ENCODE results near the gene ACVR1B.

Gene ACVR1B

DNA sequence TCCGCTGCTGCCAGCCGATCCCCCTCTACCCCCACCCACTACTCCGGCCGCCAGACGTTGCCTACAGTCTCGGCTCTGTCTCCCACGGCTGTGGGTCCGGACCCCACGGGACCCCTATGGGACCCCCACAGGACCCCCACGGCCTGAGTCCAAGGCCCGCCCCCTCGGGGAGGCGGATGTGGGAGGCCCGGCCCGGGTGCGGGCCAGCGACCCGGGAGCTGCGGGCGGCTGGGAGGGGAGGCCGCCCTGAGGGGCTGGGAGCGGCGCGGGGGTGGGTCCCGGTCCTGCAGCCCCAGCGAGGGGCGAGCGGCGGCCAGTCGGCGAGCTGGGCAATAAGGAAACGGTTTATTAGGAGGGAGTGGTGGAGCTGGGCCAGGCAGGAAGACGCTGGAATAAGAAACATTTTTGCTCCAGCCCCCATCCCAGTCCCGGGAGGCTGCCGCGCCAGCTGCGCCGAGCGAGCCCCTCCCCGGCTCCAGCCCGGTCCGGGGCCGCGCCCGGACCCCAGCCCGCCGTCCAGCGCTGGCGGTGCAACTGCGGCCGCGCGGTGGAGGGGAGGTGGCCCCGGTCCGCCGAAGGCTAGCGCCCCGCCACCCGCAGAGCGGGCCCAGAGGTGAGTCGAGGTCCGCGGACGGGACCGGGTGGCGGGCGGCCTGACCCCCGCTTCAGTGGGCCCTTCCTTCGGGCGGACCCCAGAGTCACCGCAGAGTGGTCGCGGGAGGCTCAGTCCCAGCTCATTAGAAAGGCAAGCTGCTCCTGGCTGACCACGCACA, 44.2 kb upstream of the ACVR1B start, which contains the start of gene ACVRL1:
ACVRL1 (plus strand) TSS at position 422 of the 773 bp plus-strand sequence. CDS start 4,971 bp downstream, outside the sequence.
- TF ChIP-seq, protein P1, sequence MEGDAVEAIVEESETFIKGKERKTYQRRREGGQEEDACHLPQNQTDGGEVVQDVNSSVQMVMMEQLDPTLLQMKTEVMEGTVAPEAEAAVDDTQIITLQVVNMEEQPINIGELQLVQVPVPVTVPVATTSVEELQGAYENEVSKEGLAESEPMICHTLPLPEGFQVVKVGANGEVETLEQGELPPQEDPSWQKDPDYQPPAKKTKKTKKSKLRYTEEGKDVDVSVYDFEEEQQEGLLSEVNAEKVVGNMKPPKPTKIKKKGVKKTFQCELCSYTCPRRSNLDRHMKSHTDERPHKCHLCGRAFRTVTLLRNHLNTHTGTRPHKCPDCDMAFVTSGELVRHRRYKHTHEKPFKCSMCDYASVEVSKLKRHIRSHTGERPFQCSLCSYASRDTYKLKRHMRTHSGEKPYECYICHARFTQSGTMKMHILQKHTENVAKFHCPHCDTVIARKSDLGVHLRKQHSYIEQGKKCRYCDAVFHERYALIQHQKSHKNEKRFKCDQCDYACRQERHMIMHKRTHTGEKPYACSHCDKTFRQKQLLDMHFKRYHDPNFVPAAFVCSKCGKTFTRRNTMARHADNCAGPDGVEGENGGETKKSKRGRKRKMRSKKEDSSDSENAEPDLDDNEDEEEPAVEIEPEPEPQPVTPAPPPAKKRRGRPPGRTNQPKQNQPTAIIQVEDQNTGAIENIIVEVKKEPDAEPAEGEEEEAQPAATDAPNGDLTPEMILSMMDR (IDR thresholded peaks at IDR 0.05; ENCODE audit: control insufficient read depth, insufficient read depth, low read depth, low read length, missing control alignments), result no peak
- peak within 1 kb of the TSS; percentile 51 for H3K4me3 ChIP-seq (ENCODE audit: control insufficient read depth, low read depth, low read length)
- DNase-seq (ENCODE audit: low read depth), result no peak

DNA sequence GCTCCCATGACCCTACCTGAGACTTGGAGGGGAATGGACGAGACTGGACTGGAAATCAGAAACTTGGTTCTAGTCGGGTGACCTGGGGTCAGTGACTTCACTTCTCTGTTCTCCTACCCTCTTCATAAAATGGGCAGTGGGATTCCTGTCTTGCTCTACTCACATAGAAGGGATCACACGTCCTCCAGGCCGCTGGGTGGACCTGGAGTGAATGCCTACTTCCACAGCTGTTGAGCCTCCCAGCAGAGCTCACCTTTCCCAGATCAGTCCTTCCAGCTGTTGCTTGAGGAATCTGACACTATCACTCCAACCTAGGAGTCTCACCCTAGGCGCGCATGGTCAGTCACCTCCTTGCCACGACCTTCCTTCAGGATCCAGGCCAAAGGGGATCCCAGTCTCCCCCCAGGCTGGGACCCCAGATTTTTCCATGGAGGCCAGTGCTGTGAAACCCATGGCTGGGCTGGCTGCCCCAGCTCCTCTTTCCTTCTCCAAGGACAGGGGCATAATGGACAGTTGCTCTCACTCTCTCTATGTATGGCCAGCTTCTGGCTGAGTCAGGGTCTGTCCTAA, 43.6 kb upstream of the ACVR1B start:
- DNase-seq (ENCODE audit: low read depth), result no peak
- peak overlapping the region; percentile 51 for H3K4me3 ChIP-seq (ENCODE audit: control insufficient read depth, low read depth, low read length)
- TF ChIP-seq, protein P1 (IDR thresholded peaks at IDR 0.05; ENCODE audit: control insufficient read depth, insufficient read depth, low read depth, low read length, missing control alignments), result no peak

DNA sequence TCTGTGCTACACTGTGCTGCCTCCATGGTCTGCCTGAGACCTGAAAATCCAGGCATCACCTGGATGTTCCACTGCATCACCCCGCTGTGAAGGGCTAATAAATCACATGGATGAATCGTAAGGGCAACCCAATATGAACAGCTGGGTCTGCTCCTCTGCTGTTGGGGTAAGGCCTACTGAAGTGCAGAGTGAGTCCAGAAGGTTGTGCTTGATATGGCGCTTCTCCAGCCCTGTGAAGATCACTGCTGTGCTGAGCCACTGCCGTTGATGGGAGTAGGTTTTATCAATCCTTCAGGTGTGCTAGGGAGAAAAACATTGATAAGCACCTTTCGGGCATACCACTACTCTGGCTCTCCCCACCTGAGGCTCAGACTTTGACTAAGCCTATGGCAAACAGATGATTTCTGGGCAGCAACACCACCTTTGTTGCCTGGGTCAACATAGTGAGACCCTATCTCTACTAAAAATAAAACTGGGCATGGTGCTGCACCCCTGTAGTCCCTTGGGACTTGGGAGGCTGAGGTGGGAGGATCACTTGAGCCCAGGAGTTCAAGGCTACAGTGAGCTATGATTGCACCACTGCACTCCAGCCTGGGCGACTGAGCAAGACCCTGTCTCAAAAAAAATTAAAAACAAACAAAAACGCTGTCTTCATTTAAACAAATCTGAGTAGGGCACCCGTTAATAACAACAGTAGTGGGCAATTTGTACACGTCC, 42.5 kb upstream of the ACVR1B start:
- H3K4me3 ChIP-seq (ENCODE audit: control insufficient read depth, low read depth, low read length), result no peak overlapping the region
- DNase-seq (ENCODE audit: low read depth), result no peak
- TF ChIP-seq, protein P1 (IDR thresholded peaks at IDR 0.05; ENCODE audit: control insufficient read depth, insufficient read depth, low read depth, low read length, missing control alignments), result no peak

DNA sequence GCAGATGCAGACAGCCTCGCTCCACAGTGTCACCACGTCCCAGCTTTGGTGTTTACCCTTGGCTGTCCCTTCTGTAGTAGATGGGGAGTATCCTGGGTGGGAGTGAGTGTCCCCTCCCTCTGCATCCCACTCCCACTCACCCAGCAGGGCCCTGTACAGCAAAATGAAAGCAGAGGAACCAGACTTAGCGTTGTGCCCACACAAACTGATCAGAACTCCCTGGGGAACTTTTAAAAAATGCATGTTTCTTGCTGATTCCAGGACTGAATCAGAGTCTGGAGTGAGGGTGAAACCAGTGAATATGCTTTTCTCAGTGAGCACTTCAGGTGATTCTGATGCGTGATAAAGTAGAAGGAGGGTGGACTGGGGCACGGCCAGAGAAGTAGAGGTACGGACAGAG, 41.3 kb upstream of the ACVR1B start:
- H3K4me3 ChIP-seq (ENCODE audit: control insufficient read depth, low read depth, low read length), result no peak overlapping the region
- DNase-seq (ENCODE audit: low read depth), result no peak

DNA sequence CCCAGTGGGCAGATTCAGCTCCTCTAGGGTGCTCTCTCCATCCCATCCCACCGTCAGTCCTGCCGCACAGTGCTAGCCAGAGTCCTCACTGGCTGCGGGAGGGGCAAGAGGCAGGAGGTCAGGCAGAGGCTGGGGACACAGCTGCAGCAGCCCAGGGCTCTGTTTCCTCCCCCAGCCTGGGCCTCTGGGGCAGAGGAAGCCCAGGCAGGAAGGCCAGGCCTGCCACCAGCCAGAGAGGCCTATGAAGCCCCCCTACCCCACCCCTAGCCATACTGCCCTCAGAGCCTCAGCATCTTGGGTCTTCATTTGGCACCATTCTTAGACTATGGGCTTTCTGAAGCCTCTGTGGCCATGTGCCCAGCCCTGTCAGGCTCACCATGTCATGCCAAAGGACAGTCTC, 40.8 kb upstream of the ACVR1B start:
- no peak for DNase-seq (ENCODE audit: low read depth)
- H3K4me3 ChIP-seq (ENCODE audit: control insufficient read depth, low read depth, low read length), result no peak overlapping the region

More for the DNA sequence above, 41.3 kb upstream of the ACVR1B start:
- TF ChIP-seq, protein P1 (IDR thresholded peaks at IDR 0.05; ENCODE audit: control insufficient read depth, insufficient read depth, low read depth, low read length, missing control alignments), result no peak

DNA sequence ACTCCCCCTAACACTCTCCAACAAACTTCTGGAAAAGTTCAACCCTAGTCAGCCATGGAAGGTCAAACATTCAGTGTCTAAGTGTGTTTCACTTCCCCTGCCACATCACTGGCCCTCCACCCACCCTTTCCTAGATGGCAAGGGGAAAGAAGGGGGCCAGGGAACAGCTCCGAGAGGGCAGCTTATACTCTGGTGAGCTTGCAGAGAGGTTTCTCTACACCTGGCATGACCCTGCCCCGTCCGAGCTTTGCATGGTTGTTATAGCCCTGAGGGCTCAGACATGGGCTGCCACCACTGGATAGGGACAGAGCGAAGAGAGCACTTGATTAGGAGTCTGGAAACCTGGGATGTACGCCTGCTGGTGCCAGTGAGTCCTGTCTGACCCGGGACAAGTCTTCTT, 40.2 kb upstream of the ACVR1B start:
- H3K4me3 ChIP-seq (ENCODE audit: control insufficient read depth, low read depth, low read length), result no peak overlapping the region
- TF ChIP-seq, protein P1 (IDR thresholded peaks at IDR 0.05; ENCODE audit: control insufficient read depth, insufficient read depth, low read depth, low read length, missing control alignments), result no peak
- no peak for DNase-seq (ENCODE audit: low read depth)

More for the DNA sequence above, 40.8 kb upstream of the ACVR1B start:
- TF ChIP-seq, protein P1 (IDR thresholded peaks at IDR 0.05; ENCODE audit: control insufficient read depth, insufficient read depth, low read depth, low read length, missing control alignments), result no peak
